ENCODE results near the gene FAM83D.

- no peak for TF ChIP-seq POLR2AphosphoS5 (IDR thresholded peaks at IDR 0.05)
- TF ChIP-seq CTCF (IDR thresholded peaks at IDR 0.05), result no peak
- no peak for TF ChIP-seq POLR2A (IDR thresholded peaks at IDR 0.05)
These were observed 22.9 kb upstream of the FAM83D start for GRCh38 chr20:38903335-38903734.

Measured in breast epithelium (tissue), 3 donors.